GM18867 (cell line): ENCODE data around the gene IRX1.

Source experiments
- ATAC-seq: cut with Tn5 transposase; IDR thresholded peaks from one replicate; pipeline ENCODE4 v1.9.1; 2021; ENCODE audit warnings: mild to moderate bottlenecking, moderate library complexity; ENCODE audit not compliant: unreplicated experiment

IRX1 gene

DNA sequence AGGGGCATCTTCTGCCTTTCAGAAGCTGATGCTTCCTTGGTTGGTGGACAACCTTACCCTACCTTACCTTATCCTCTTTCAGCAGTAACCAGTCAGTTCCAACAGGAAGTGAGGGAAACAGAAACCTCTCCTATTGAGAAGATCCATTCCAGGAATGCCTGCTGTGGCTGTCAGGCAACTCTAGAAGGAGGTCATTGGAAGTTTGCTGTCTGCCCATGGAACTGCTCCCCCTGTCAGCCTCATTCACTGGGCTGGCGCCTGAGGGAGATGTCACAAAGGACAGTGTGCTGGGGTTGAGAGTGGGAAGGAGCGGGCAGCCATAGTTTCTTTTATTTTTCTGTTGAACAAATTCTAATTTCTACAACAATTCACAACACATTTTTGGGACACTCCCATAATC lies 54.7 kb downstream of the IRX1 start:
- no peak for ATAC-seq

DNA sequence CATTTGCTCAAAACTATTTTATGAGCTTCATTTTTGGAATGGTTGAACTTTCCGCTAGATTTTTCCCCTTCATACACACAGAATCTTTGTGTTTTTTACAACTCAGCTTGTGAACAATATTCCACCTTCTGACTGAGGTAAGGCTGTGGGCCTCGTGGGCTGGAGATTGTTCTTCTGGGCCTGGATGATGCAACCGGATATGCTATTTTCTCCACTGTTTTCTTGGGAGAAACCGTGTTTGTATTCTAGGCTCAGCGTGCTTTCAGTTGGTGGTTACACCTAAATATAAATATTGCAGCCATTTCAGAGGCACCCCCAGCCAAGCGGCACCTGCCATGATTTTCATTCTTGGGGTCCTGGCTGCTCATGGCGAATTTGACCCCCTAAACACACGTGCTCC lies 55.2 kb downstream of the IRX1 start:
- ATAC-seq: no peak
